Measurements from ENCODE around the gene AIRE. TPM values are rescaled to one million over a fixed set of nuclear protein-coding genes. Genes with fewer than 3 reads are reported as not detected.

Gene AIRE
- total RNA-seq = 0.28 TPM in 1 of 2 replicates, not detected in the other

DNA sequence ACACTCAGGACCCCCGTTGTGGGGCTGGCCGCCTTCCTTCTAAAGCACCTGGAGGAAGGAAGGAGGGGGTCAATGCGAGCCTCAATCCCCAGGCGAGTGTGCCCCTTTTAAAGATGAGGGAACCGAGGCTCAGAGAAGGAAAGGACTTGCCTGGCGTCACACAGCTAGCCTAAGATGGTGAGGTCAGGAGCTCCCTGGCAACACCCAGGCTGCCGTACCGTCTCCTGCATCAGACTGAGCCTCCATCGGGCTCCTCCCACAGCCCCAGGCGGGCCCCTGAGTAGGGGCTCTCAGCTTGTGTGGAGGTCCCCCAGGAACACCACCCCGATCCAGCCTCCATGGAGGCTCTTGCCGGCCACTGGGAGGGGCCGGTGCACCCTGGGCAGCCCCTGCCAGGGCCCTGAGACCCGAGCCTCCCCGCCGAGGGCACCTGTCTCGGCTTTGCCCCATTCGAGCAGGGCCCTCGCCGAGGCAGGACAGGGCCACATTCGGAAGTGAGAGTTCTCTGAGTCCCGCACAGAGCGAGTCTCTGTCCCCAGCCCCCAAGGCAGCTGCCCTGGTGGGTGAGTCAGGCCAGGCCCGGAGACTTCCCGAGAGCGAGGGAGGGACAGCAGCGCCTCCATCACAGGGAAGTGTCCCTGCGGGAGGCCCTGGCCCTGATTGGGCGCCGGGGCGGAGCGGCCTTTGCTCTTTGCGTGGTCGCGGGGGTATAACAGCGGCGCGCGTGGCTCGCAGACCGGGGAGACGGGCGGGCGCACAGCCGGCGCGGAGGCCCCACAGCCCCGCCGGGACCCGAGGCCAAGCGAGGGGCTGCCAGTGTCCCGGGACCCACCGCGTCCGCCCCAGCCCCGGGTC is at the start of gene AIRE:
Gene AIRE (plus strand): TSS at position 739 of the 855 bp plus-strand sequence. CDS start 131 bp downstream, outside the sequence.

DNA sequence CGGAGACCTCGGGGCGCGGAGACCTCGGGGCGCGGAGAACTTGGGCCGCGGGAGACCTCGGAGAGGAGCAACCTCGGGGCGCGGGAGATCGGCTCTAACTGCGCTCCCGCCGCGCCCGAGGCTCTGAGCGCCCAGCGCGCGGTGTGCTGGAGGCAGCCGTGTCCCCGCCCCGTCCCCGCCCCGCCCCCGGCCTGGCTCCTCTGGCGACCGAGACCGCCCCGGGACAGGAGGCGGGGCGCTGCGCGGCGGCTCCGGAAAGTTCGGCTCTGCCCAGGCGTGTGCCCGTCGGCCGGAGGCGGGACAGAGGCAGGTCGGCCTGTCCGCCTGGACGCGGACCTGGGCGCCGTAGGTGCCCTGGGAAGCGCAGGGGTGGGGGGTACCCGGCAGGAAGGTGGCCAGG is 44.8 kb upstream of the AIRE start, which contains the start of gene ICOSLG:
Gene ICOSLG (minus strand): TSS at position 102 of the 400 bp plus-strand sequence. CDS start 126 bp downstream, outside the sequence.

DNA sequence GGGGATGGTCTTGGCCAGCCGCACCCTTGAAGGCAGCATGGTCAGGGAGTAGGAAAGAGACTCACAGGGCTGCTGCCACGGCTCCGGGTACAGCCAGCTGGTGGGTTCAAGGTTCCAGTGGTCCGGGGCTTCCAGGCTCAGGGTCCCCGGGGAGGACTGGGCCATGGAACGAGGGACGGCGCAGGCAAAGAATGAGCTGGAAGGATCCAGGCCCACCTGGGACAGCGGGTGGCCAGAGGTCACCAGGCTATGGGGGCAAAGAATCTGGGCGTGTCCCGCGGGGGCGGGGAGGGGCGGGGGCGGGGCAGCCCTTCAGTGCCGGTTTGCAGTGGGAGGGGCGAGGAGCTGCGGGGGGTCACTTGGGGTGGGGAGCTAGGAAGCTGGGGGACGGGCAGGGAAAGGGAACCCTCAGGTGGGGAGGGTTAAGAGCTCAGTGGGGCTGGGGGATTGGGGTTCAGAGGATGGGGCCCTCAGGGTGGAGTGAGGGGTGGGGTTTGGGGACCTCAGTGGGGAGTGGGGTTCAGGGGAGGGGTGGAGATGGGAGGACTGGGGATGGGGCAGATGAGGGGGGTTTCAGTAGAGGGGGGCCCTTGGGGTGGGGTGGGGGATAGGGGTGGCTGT is 23.9 kb upstream of the AIRE start, which contains the start of gene DNMT3L:
Gene DNMT3L (minus strand): TSS at position 223 of the 621 bp plus-strand sequence. CDS start 638 bp downstream, outside the sequence.

DNA sequence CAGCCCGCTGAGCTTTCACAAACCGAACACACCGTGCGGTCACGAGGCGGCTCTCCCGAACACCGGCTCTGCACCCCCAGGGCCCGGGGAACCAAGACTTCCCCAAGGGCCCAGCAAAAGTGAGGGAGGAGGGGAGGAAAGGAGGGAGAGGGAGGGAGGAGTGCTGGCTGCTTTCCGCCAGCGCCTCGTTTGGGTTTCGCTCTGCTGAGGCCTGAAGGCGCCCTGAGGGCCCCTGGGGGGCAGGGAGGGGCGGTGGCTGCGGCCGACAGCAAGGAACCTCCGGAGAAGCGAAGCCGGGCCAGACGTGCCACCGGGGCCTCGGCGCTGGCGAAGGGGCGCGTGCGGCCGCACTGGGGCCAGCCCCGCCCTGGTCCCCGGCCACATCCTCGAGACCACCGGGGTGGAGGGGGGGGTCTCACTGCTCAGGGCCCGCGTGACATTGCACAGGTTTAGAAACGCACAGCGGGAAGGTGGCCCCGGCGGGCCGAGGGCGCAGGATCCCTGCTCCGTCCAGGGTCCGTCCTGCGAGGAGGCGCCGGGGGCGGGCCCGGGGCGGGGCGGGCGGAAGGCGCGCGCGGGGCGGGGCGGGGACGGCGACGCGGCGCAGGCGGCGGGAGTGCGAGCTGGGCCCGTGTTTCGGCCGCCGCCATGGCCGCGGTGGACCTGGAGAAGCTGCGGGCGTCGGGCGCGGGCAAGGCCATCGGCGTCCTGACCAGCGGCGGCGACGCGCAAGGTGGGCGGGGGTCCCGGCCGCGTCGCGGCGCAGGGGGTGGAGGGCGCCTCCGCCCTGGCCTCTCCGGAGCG is 14.0 kb downstream of the AIRE start, which contains the start of gene PFKL:
Gene PFKL (plus strand): TSS at position 596 of the 804 bp plus-strand sequence. CDS start 53 bp downstream, at position 649.

DNA sequence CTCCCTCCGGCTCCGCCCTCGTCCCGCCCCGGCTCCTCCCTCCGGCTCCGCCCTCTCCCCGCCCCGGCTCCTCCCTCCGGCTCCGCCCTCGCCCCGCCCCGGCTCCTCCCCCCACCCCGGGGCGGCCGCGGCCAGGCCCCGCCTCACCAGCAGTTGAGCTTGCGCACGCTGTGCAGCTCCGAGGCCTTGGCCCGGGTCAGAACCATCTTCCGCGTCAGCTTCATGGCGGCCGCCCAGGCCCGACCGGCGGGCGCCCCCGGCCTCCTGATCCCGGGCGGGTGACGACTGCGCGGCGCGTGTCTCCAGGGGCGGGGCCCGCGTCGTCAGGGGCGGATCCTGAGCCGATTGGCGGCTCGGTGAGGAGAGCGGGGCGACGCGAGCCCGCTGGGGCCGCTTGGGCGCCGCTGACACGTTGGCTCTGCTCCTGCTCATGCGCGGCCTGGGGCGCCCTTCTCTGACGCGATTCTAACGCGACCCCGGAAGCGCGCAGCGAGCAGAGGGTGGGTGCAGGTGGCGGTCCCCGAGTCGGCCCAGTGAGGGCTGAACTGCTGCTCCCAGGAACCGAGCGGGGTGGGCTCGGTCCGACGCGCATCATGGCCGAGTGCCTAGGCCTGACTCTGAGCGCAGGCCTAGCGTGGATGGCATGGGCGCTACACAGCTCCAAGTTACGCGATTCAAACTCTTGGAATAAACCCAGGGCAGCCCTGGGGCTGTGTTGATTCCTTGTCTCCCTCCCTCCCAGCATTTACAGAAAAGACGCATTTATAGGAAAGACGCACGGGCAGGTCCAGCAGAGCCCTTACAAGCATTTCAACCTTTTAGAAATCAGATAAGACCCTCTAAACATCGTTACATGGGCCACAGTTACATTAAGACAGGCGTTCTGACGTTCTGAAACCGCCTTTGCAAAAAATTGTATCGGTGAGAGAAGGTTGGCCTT is 53.6 kb downstream of the AIRE start, which contains the start of gene CFAP410:
Gene CFAP410 (minus strand): TSS at position 420 of the 940 bp plus-strand sequence. CDS start 196 bp downstream, at position 224.

Other genes starting within 250 kb of the AIRE start
- gene PWP2, start 178.5 kb upstream of the AIRE start, total RNA-seq = 5.9 and 9.2 TPM in 2 replicates
- gene GATD3, start 152.2 kb upstream of the AIRE start, total RNA-seq = 9.0 and 14.7 TPM in 2 replicates
- 0.19 and 0.85 TPM in 2 replicates for gene ICOSLG, start 44.9 kb upstream of the AIRE start, total RNA-seq
- not detected in 2 replicates for gene DNMT3L, start 24.0 kb upstream of the AIRE start, total RNA-seq
- 257 and 292 TPM in 2 replicates for gene PFKL, start 14.2 kb downstream of the AIRE start, total RNA-seq
- gene CFAP410, start 53.5 kb downstream of the AIRE start, total RNA-seq = 4.8 and 11.3 TPM in 2 replicates
- gene TRPM2, start 67.7 kb downstream of the AIRE start, total RNA-seq = 0.28 TPM in 1 of 2 replicates, not detected in the other
- gene LRRC3, start 169.6 kb downstream of the AIRE start, total RNA-seq = 0.38 and 0.85 TPM in 2 replicates